Fibroblast of skin of left biceps (primary cell): Measurements from ENCODE around the gene ORC5.
"Not testable (repeated sequence)": the region's sequence is repeated elsewhere in the genome, so short reads cannot be mapped to it uniquely, and the experiment has no call there.

ENCODE experiments used
- DNase-seq, 2 experiments: peaks; one replicate each; pipeline ENCODE4 v3.0.0-alpha.2; 2013; ENCODE audit warnings: low read depth in 2 of 2

Gene ORC5

GRCh38 chr7:104192434-104192833 lies 15.4 kb downstream of the ORC5 start:
- no peak for DNase-seq

DNA sequence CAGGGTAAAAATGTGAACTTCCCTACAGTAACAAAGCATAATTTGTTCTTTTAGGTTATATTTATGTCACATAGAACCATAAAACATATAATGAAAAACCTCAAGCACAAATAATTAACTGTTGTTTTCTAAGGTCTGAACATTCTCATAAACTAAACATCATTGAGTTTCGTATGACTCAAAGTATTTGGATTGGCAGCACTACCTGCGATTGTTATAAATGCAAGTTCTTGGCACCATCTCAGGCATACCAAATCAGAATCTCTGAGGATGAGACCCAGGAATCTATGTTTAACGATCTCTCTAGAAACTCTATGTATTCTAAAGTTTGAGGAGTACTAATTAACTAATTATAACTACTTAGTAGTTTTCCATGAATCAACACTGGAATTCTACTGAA lies 22.5 kb downstream of the ORC5 start:
- no peak for DNase-seq

- no peak for DNase-seq
Observed at GRCh38 chr7:104179178-104179577, 28.6 kb downstream of the ORC5 start.

GRCh38 chr7:104177565-104178083 lies 30.2 kb downstream of the ORC5 start:
- DNase-seq: not testable (repeated sequence)

GRCh38 chr7:104176332-104176731 lies 31.5 kb downstream of the ORC5 start:
- no peak for DNase-seq

GRCh38 chr7:104175361-104175984 lies 32.3 kb downstream of the ORC5 start:
- no peak for DNase-seq

DNA sequence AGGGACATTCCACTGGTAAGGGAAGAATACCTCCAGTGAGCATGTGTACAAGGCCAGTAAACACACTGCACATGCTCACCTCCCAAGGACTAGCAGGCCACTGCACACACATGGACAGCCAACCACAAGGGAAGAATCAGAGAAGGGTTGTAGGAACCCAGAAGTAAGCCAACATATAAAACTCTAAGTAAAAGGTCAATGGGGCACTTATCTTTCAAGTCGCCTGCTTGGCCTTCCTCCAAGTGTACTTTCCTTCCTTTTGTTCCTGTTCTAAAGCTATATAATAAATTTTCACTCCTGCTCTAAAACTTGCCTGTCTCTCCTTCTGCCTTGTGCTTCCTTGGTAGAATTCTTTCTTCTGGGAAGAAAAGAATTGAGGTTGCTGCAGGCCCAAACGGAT lies 33.0 kb downstream of the ORC5 start:
- no peak for DNase-seq

DNA sequence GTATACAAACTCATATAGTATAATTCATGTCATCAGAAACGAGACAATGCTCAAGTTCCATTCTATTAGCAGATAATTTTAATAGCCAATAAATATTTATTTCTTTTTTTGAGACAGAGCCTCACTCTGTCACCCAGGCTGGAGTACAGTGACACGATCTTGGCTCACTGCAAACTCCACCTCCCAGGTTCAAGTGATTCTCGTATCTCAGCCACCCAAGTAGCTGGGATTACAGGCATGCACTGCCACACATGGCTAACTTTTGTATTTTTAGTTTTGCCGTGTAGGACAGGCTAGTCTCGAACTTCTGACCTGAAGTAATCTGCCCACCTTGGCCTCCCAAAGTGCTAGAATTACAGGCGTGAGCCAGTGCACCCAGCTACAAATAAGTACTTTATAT lies 45.7 kb downstream of the ORC5 start:
- DNase-seq: no peak

DNA sequence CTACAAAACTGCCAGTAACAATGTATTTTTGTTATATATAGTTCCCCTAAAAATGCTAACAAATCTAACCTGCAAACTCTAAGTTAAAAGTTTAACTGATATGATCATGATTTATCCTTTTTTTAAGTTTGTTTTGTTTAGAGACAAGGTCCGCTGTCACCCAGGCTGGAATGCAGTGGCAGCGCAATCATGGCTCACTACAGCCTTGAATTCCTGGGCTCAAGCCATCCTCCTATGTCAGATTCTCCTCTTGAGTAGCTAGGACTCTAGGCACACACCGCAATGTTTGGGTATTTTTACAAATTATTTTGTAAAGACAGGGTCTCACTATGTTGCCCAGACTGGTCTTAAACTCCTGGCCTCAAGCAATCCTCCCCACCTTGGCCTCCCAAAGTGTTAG lies 46.6 kb downstream of the ORC5 start:
- no peak for DNase-seq

DNA sequence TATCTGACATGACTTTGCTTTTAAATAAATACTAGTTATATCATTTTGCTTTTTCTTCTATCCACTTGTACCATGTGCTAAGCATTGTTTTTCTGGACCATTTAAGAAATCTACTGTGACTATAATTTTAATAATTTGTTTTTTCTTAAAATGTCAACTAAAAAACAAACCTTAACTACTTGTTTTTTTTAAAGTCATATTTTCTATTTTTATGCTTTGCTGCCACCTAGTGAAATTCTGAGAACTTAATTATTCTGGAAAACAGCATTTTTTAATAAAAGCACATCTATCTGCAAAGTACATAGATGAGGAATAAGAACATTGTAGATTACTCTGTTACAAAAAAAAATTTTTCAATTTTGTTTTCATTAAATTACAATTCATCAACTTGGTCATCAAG lies 47.4 kb downstream of the ORC5 start:
- DNase-seq: no peak

GRCh38 chr7:104156842-104157277 lies 51.0 kb downstream of the ORC5 start:
- DNase-seq: peak in 1 of 2 experiments; percentile 4

GRCh38 chr7:104153287-104153686 lies 54.5 kb downstream of the ORC5 start:
- DNase-seq: no peak

DNA sequence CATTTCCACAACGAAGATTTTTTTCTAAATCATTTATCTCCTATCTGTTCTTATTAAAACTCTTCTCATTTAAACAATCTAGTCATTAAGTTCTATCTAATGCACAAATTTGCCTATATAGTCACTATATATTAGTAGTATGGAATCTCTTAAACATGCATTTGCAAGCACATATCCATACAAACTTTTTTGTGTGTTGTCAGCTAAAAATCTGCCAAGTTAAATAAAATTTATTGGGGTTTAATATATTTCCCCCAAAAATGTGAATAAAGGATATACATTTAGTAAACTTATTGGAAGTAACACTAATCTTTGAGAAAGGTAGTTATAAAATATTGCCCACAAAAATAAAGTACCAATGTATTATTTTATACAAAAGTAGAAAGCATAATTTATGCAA lies 55.3 kb downstream of the ORC5 start:
- DNase-seq: no peak

DNA sequence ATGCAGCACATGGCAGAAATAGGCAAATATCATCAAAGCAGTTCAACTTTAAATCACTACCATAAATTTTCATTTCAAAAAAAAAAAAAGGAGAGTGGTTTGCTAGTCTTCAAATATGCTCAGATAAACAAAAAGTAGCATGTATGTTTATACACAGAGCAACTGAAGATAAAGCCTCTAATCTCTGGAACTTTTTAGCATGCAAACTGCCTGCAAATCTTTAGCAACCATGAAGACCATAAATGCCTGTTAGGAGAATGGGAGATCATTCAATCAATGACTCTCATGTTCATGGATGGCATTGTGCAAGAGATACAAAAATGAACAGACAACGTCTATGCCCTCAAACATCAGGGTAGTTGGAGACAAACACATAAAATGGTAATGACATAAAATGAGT lies 57.3 kb downstream of the ORC5 start:
- DNase-seq: no peak

GRCh38 chr7:104149822-104150221 lies 58.0 kb downstream of the ORC5 start:
- DNase-seq: no peak

DNA sequence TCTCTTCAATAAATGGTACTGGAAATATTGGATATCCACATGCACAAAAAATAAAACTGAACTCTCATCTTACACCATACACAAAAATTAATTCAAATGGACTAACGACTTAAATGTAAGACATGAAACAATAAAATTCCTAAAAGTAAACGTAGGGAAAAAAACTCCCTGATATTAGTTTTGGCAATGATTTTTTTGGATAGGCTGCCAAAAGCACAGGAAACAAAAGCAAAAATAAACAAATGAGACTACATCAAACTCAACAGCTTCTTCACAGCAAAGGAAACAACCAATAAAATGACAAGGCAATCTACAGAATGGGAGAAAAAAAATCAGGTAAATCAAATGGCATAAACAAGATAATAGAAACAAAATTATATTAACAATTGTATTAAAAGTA lies 65.7 kb downstream of the ORC5 start:
- no peak for DNase-seq

DNA sequence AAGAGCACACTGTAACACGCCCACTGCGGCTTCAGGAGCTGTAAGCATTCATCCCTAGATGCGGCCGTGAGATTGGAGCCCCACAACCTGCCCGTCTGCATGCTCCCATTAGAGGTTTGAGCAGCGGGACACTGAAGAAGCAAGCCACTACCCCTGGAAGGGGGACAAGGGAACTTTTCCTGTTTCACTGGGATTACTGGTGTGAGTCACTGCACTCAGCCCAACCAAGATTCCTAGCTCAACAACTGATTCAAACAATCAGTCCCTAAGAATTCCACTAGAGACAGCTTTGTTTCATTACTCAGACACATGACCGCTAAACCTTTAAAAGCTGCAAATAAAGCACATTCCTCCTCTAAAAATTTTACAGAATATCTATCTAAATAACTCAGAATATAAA lies 69.8 kb downstream of the ORC5 start:
- DNase-seq: no peak

GRCh38 chr7:104137511-104137910 lies 70.3 kb downstream of the ORC5 start:
- no peak for DNase-seq

GRCh38 chr7:104136981-104137380 lies 70.8 kb downstream of the ORC5 start:
- no peak for DNase-seq

DNA sequence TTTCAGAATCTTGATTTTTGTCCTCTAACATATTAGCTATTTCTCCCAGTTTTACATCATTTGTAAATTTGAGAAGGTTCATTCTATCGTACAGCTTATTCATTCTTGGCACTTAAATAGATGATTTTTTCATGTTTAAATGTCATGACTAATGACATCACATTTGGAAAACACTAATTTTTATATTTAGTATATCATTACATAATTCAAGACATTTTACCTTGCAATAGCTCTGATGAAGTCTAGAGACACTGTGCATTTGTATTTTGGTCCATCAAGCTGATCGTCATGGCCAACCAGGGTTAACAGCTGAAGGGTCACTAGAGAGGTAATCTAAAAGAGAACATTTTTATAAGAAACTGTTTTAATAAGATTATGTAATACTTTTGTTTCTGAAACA lies 71.3 kb downstream of the ORC5 start:
- DNase-seq: no peak

- DNase-seq: no peak
Observed at GRCh38 chr7:104135760-104136558, 71.9 kb downstream of the ORC5 start.

- no peak for DNase-seq
Observed at GRCh38 chr7:104133238-104133637, 74.6 kb downstream of the ORC5 start.

GRCh38 chr7:104130726-104131125 lies 77.1 kb downstream of the ORC5 start:
- DNase-seq: no peak
